Stimulated activated naive B cell treated with anti-CD40 and anti-IgM and Interleukin-4, amounts not matched to agents 10 μg/mL and 1 μg/mL and 100 μg/mL, for 72 hours (primary cell): Measurements from ENCODE around the gene PSMG2.
"Not testable (repeated sequence)": the region's sequence is repeated elsewhere in the genome, so short reads cannot be mapped to it uniquely, and the experiment has no call there.

Experiments used
- ATAC-seq, 2 donors: fragments of 150-1000 bp; cut with Tn5 transposase; replicated peaks; 2 replicates each; pipeline ENCODE4 v1.10.0; 2021; ENCODE audit warnings: moderate library complexity in 1 of 2
- DNase-seq: peaks from one replicate; pipeline ENCODE4 v3.0.0; 2021
- H3K27ac Mint-ChIP-seq: one replicate; pipeline ENCODE4 v1.8.0; 2022; ENCODE audit warnings: mild to moderate bottlenecking, mixed read lengths
- H3K27me3 Mint-ChIP-seq, 2 donors: one replicate each; pipeline ENCODE4 v1.8.0; 2022; ENCODE audit warnings: mixed read lengths in 2 of 2
- H3K36me3 Mint-ChIP-seq, 2 donors: one replicate each; pipeline ENCODE4 v1.8.0; 2022; ENCODE audit warnings: mixed read lengths in 2 of 2, mild to moderate bottlenecking in 1 of 2
- H3K4me1 Mint-ChIP-seq, 2 donors: one replicate each; pipeline ENCODE4 v1.8.0; 2022; ENCODE audit warnings: mixed read lengths in 2 of 2, mild to moderate bottlenecking in 1 of 2
- H3K4me3 Mint-ChIP-seq, 2 donors: one replicate each; pipeline ENCODE4 v1.8.0; 2022; ENCODE audit warnings: mild to moderate bottlenecking in 2 of 2, mixed read lengths in 2 of 2, moderate library complexity in 1 of 2
- H3K9me3 Mint-ChIP-seq, 2 donors: one replicate each; pipeline ENCODE4 v1.8.0; 2022; ENCODE audit warnings: mixed read lengths in 2 of 2, mild to moderate bottlenecking in 1 of 2

Gene PSMG2

DNA sequence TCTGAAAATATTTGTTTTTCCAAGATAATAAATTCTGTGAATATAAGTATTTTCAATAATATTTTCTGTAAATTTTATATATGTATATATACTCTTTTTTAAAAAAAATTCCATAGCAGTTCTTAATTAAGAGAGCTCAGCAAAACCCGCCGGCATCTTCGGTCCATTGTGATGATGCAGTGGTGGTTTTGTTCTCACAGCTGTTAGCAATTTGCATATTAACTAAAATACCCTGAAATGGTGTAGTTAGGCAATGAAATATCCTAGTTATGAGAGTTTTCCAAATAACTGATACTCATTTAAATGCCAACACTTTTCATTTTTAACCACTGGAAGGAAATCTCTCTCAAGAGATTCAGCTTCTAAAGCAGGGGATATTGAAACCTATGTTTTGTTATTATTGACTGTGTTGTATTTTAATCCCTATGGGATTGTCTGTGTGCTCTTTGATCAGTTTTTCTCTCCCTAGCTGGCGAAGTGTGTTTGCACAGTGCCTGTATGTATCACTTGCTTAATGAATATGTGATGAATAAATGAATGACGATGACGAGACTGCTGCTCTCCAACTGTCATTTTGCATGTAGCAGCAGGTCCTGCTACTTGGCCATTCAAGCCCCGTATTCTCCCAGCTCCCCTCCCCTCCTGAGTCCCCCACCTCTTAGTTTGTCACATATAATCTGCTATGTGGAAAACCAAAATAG lies 42.4 kb downstream of the PSMG2 start:
- peaks cover 13 to 14% of the 10 kb centered on the region in 2 donors for H3K4me1 Mint-ChIP-seq
- H3K27ac Mint-ChIP-seq: no peak overlapping the region
- no peaks in the 10 kb centered on the region for H3K9me3 Mint-ChIP-seq
- no peaks in the 10 kb centered on the region for H3K36me3 Mint-ChIP-seq
- DNase-seq: no peak
- H3K4me3 Mint-ChIP-seq: no peak overlapping the region
- no peak for ATAC-seq
- peaks cover 13 to 14% of the 10 kb centered on the region in 2 donors for H3K27me3 Mint-ChIP-seq

DNA sequence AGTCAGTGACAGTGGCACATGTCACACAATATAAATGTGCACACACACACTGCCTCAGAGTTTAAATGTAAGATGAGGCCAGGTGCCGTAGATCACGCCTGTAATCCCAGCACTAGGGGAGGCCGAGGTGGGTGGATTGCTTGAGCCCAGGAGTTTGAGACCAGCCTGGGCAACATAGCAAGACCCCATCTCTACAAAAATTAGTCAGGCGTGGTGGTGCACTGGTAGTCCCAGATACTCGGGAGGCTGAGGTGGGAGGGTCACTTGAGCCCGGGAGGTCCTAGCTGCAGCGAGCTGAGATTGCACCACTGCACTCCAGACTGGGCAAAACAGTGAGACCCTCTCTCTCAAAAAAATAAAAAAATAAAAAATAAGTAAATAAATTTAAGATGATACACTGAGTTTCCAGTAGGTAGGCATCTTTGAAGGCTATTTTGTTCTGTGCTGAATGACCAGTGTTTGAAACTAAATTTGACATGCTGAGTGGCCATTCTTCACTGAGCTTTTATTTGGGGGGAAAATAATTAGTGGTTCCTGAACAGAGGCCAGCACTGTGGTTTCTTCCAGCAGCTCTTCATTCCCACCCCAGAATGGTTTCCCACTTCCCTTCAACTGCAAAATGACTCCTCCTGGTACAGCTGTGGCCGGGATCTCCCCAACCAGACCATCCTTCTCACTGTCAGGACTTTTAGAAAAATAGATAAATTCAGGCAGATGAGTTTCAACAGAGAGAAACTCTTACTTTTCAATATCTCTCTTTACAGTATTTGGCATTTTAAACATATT lies 44.9 kb downstream of the PSMG2 start:
- no peaks in the 10 kb centered on the region for H3K36me3 Mint-ChIP-seq
- no peaks in the 10 kb centered on the region for H3K9me3 Mint-ChIP-seq
- no peak overlapping the region for H3K27ac Mint-ChIP-seq
- H3K4me3 Mint-ChIP-seq: no peak overlapping the region
- ATAC-seq (no peak), DNase-seq (no peak)
- peaks cover 19 to 22% of the 10 kb centered on the region in 2 donors for H3K27me3 Mint-ChIP-seq
- peaks cover 18 to 21% of the 10 kb centered on the region in 2 donors for H3K4me1 Mint-ChIP-seq

DNA sequence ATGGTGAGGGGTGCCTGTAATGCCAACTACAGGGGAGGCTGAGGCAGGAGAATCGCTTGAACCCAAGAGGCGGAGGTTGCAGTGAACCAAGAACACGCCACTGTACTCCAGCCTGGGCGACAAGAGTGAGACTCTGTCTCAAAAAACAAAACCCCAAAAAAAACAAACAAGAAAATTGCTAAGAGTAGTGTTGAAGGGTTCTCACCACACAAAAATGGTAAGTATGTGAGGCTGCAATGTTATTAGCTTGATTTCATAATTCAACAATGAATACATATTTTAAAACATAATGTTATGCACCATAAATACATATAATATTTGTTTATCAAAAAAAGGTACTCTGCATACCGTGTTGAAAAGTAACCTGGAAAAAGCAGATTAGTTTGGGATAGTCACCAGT lies 45.8 kb downstream of the PSMG2 start:
- Mint-ChIP-seq H3K27ac (no peak overlapping the region), H3K36me3 (no peaks in the 10 kb centered on the region), H3K9me3 (no peaks in the 10 kb centered on the region), H3K27me3 (peaks cover 19 to 22% of the 10 kb centered on the region in 2 donors), H3K4me3 (no peak overlapping the region), H3K4me1 (peaks cover 18 to 21% of the 10 kb centered on the region in 2 donors)
- no peak for DNase-seq
- ATAC-seq: no peak

DNA sequence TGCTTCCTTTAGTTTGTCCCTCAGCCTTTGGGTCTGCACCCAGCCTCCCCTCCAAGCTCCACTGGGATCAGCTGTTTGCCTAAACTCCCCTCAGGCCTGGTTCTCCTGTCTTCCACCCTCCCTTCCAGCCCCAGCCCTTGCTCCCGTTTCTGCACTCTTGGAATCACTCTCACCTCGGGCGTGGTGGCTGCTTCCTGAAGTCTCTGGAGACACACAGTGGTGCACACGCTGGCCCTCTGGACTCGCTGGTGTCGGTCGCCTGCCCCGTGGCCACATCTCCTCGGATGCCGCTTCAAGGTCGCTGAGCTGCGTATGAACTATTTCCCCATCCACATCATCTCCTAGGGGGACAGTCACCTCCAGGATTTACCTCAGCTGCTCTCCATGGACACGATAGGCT lies 46.3 kb downstream of the PSMG2 start:
- peaks cover 19 to 22% of the 10 kb centered on the region in 2 donors for H3K27me3 Mint-ChIP-seq
- no peak overlapping the region for H3K27ac Mint-ChIP-seq
- no peaks in the 10 kb centered on the region for H3K36me3 Mint-ChIP-seq
- H3K4me3 Mint-ChIP-seq: no peak overlapping the region
- DNase-seq: no peak
- ATAC-seq: no peak
- no peaks in the 10 kb centered on the region for H3K9me3 Mint-ChIP-seq
- peaks cover 18 to 21% of the 10 kb centered on the region in 2 donors for H3K4me1 Mint-ChIP-seq

DNA sequence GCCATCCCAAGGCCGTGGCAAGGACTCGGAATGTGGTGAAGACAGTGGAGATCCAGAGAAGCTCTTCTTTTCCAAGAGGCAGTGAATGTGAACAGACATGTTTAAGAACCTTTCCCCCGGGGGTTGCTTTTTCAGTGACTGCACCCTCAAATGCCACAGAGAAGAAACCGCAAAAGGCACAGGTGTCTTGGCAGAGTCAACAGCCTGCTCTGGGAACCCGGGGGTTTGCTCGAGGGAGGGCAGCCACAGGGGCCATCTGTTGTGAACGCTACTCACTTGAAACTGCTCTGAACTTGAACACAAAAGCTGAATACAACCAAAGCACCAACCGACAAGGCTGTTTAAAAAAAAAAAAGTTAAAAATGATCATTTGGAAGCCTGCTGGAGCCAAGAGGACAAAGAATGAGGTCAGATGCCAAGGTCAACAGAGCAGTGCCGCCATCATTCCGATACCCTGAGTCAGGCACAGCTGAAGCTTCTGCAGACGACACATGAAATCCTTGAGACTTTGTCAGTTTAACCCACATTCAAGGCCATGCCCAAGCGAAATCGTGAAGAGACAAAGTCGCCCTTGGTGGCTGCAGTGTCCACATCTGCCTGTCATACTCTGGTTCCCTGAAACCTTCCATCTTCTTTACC lies 47.4 kb downstream of the PSMG2 start:
- H3K4me1 Mint-ChIP-seq: peaks cover 18 to 25% of the 10 kb centered on the region in 2 donors
- H3K36me3 Mint-ChIP-seq: no peaks in the 10 kb centered on the region
- H3K9me3 Mint-ChIP-seq: no peaks in the 10 kb centered on the region
- DNase-seq (peak; percentile 27), ATAC-seq (peak; percentile 85 to 87)
- peak overlapping the region; percentile 30 to 37 for H3K4me3 Mint-ChIP-seq
- peak overlapping the region; percentile 81 for H3K27ac Mint-ChIP-seq
- peaks cover 19 to 22% of the 10 kb centered on the region in 2 donors for H3K27me3 Mint-ChIP-seq

DNA sequence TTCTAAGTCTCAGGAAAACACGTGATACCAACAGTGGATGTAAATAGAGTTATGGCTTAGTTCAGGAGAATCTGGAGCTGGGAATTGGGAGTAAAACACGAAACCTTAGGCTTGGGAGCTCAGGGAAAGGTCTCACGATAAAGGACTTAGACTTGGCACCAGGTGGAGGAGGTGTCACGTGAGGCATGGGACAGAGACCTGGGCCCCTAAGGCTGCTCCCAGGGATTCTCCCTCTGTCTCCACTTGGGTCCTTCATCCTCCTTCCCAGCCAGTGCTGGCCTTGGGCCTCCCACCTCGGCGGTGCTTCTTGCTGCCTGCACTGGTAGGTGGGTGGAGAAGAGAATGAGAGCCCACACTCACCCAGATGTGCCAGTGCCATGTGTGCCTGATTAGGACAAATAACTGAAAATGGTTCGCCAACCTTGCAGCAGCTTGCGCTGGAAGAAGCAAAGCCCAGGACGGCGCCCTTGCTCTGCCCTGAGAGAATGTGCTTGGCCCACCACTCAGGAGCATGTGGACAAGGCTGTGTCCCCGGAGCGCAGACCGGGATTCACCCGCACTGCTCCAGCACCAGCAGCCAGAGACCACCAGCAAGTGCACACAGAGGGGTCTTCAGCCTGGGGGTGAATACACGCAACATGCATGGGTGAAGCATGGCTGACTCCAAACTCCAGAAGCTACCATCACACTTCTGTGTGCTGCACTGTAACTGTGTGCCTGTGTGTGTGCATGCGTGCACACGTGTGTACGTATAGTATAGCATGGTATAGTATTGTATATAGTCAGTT lies 48.1 kb downstream of the PSMG2 start:
- Mint-ChIP-seq H3K4me1 (peaks cover 18 to 25% of the 10 kb centered on the region in 2 donors), H3K4me3 (peak overlapping the region; percentile 30 to 37), H3K27ac (no peak overlapping the region), H3K9me3 (no peaks in the 10 kb centered on the region), H3K27me3 (peaks cover 19 to 22% of the 10 kb centered on the region in 2 donors), H3K36me3 (no peaks in the 10 kb centered on the region)
- ATAC-seq (no peak), DNase-seq (no peak)

DNA sequence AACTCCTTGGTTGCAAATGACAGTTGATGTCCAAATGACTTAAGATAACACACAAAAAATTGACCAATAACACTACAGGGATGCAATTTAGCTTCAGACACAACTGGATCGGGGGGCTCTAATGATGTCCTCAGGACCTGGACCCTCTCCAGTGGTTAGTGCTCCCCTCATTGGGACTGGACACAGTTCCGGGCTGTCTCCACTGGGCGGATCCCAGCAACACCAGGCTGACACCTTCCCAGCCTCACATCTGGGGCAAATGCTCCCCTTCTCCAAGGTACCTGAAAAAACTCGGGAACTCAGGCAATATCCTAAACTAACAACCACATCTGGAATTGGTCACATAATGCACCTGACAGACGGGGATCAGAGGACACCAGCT lies 48.7 kb downstream of the PSMG2 start:
- ATAC-seq (no peak), DNase-seq (no peak)
- H3K27ac Mint-ChIP-seq: no peak overlapping the region
- peaks cover 19 to 23% of the 10 kb centered on the region in 2 donors for H3K27me3 Mint-ChIP-seq
- peaks cover 0 to under 1% of the 10 kb centered on the region in 2 donors for H3K9me3 Mint-ChIP-seq
- no peaks in the 10 kb centered on the region for H3K36me3 Mint-ChIP-seq
- no peak overlapping the region for H3K4me3 Mint-ChIP-seq
- H3K4me1 Mint-ChIP-seq: peaks cover 18 to 25% of the 10 kb centered on the region in 2 donors

DNA sequence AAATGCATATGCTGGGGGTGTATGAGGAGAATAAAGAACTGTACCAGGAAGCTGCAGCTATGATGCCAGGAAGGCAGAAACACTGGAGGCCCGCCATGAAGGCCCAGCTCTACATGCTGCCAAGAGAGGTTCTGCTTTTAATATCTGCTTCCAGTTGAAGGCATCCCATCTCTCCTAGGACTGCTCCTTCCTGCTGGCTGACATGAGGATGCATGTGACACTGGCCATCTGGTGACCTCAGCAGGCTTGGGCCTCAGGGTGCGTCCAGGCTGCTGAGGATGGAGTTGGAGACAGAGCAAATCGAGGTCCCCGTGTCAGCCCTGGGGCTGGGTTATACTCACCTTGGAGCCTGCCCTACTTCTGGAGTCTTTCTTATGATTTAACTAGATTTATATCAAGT lies 49.0 kb downstream of the PSMG2 start:
- Mint-ChIP-seq H3K4me3 (no peak overlapping the region), H3K27me3 (peaks cover 19 to 26% of the 10 kb centered on the region in 2 donors), H3K4me1 (peaks cover 18 to 25% of the 10 kb centered on the region in 2 donors), H3K9me3 (peaks cover 0 to 3% of the 10 kb centered on the region in 2 donors), H3K27ac (no peak overlapping the region), H3K36me3 (no peaks in the 10 kb centered on the region)
- DNase-seq (no peak), ATAC-seq (no peak)

DNA sequence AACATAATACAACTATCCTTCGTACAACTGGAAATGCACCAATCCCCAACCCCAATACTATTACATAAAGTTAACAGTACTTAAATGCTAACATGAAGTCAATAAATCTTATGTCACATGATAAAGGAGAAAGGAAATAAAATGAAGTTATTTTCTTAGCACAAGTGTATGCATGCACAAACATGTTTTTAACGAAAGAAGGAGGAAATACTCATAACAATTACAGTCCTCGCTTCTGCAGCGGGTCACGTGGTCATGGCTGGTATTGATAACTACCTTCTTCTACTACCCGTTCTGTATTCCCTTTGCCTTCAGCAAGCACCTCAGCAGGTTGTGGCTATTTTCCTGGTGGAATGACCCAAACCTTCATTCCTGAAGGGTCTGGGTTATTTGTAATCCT lies 51.7 kb downstream of the PSMG2 start:
- Mint-ChIP-seq H3K27me3 (peaks cover 12 to 20% of the 10 kb centered on the region in 2 donors), H3K4me1 (peaks cover 12 to 18% of the 10 kb centered on the region in 2 donors), H3K27ac (no peak overlapping the region), H3K9me3 (peaks cover 0 to 3% of the 10 kb centered on the region in 2 donors), H3K36me3 (no peaks in the 10 kb centered on the region), H3K4me3 (no peak overlapping the region)
- no peak for ATAC-seq
- DNase-seq: no peak

DNA sequence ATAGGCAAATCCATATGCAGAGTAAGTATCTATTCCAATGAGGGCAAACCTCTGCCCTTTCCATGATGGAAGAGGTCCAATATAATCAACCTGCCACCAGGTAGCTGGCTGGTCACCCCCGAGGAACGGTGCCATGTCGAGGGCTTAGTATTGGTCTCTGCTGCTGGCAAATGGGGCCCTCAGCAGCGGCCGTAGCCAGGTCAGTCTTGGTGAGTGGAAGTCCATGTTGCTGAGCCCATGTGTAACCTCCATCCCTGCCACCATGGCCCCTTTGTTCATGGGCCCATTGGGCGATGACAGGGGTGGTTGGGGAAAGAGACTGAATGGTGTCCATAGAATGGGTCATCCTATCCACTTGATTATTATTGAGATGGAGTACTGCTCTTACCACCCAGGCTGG lies 52.8 kb downstream of the PSMG2 start:
- not testable (repeated sequence) for H3K4me3 Mint-ChIP-seq, H3K9me3 Mint-ChIP-seq, H3K4me1 Mint-ChIP-seq, ATAC-seq, H3K27me3 Mint-ChIP-seq, H3K27ac Mint-ChIP-seq, DNase-seq, H3K36me3 Mint-ChIP-seq

DNA sequence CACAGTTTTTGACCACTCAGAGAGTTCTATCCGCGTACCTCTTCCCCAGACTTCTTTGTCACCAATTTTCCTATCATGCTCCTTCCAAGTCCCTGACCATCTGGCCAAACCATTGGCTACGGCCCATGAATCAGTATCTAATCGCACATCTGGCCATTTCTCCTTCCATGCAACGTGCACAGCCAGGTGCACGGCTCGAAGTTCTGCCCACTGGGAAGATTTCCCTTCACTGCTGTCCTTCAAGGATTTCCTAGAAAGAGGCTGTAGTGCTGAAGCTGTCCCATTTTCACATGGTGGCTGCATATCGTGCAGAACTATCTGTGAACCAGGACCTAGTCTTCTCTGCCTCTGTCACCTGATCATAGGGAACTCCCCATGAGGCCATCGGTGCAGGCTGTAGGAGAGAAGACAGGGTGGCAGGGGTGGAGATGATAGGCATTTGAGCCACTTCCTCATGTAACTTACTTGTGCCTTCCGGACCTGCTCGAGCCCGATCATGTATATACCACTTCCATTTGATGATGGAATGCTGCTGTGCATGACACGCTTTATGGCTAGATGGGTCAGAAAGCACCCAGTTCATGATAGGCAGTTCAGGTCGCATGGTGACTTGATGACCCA lies 53.9 kb downstream of the PSMG2 start:
- not testable (repeated sequence) for H3K36me3 Mint-ChIP-seq, H3K4me1 Mint-ChIP-seq, ATAC-seq, H3K4me3 Mint-ChIP-seq, H3K27ac Mint-ChIP-seq, DNase-seq, H3K9me3 Mint-ChIP-seq, H3K27me3 Mint-ChIP-seq

DNA sequence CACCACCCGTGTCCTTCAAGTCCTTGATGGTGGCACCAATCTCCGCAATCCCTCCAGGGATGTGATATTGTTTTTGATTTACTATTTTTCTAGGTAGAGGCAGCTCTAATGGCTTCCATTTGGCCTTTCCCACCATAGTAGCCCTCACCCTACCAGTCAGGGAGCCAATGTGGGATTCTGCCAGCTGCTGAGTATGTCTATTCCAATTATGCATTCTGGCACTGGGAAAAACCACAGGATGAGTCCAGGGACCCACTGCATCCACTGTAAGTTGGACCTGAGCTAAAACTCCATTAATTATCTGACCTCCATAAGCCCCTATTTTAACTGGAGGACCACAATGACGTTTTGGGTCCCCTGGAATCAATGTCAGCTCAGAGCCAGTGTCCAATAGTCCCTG lies 55.7 kb downstream of the PSMG2 start:
- not testable (repeated sequence) for H3K4me3 Mint-ChIP-seq, ATAC-seq, H3K27me3 Mint-ChIP-seq, H3K9me3 Mint-ChIP-seq, H3K4me1 Mint-ChIP-seq, DNase-seq, H3K27ac Mint-ChIP-seq, H3K36me3 Mint-ChIP-seq

DNA sequence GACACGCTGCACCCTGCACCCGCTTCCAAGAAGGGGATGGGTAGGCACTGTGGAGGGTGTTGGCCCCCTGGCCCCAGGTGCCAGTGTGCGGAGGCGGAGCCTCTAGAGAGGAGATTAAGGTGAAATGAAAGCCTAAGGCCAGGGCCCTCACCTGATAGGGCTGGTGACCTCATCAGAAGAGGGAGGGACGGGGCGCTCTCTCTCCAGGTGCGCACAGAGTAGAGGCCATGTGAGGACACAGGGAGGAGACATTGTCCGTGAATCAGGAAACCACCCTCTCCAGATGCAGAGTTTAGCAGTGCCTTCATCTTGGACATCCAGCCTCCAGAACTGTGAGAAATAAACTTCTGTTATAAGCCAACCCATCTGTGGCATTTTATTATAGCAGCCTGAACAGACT lies 62.3 kb downstream of the PSMG2 start:
- ATAC-seq: no peak
- H3K36me3 Mint-ChIP-seq: no peaks in the 10 kb centered on the region
- no peak for DNase-seq

DNA sequence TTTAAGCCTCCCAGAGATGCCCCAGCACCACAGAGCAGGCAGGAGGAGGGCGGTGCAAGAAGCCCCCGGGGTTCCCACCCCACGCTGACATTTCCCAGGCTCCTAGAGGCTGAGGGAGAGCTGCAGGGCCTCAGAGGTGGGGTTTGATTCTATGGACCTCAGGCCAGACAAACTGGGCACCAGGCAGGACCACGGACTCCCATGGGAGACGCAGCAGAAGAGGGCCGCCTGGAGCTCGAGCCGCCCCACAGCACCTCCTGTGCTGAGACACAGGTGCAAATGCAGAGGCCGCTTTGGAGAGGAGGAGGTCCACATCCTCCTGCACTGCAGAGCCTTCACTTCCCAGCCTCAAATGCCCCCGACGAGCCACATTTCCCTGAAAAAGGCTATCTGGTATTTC lies 62.7 kb downstream of the PSMG2 start:
- ATAC-seq (no peak), DNase-seq (no peak)
- H3K9me3 Mint-ChIP-seq: no peaks in the 10 kb centered on the region

More for the DNA sequence above, 62.3 kb downstream of the PSMG2 start:
- H3K27me3 Mint-ChIP-seq: no peaks in the 10 kb centered on the region
- H3K4me1 Mint-ChIP-seq: peaks cover 0 to 1% of the 10 kb centered on the region in 2 donors
- H3K4me3 Mint-ChIP-seq: no peak overlapping the region
- no peak overlapping the region for H3K27ac Mint-ChIP-seq
- H3K9me3 Mint-ChIP-seq: no peaks in the 10 kb centered on the region

More for the DNA sequence above, 62.7 kb downstream of the PSMG2 start:
- no peak overlapping the region for H3K4me3 Mint-ChIP-seq
- peaks cover 0 to 1% of the 10 kb centered on the region in 2 donors for H3K4me1 Mint-ChIP-seq
- no peak overlapping the region for H3K27ac Mint-ChIP-seq
- H3K27me3 Mint-ChIP-seq: no peaks in the 10 kb centered on the region
- no peaks in the 10 kb centered on the region for H3K36me3 Mint-ChIP-seq
